Panc1 (cell line): ENCODE data around the gene KRTAP4-1. TPM values are rescaled to one million over a fixed set of nuclear protein-coding genes. Genes with fewer than 3 reads are reported as not detected.

Experiments
- ATAC-seq: fragments of 200-7000 bp; cut with Tn5 transposase; 2 replicates; pipeline ENCODE4 v1.9.1; 2020; ENCODE audit warnings: mild to moderate bottlenecking, moderate library complexity
- BruUV-seq: library from RNA; stranded (reverse); fragments of 400-500 nt; replicated peaks from 2 replicates; lab custom pipeline; 2021; lab: Mats Ljungman, UMichigan
- CTCF ChIA-PET: fragments of 300-600 bp; sonication (Branson Sonifier 250); formaldehyde crosslinking; loops from one replicate; lab custom pipeline; 2022; ENCODE audit warnings: antibody characterized with exemption; lab: Charles Lee
- POLR2A ChIA-PET: fragments of 300-600 bp; sonication (Branson Sonifier 250); formaldehyde crosslinking; loops from one replicate; lab custom pipeline; 2022; ENCODE audit warnings: antibody characterized with exemption; lab: Charles Lee
- DNase-seq: peaks from one replicate; pipeline ENCODE4 v3.0.0-alpha.2; 2010; ENCODE audit warnings: low read depth, low spot score
- H3K27ac ChIP-seq: 2 replicates; pipeline ENCODE4 v1.5.1; 2011; ENCODE audit warnings: mild to moderate bottlenecking, low read length, inconsistent platforms
- H3K27me3 ChIP-seq: fragments of 200-500 bp; sonication (Bioruptor generic); 2 replicates; pipeline ENCODE4 v1.6.0; 2014; ENCODE audit warnings: low read length, inconsistent platforms; ENCODE audit not compliant: control insufficient read depth, insufficient read depth
- H3K36me3 ChIP-seq: fragments of 200-500 bp; sonication (Bioruptor generic); 2 replicates; pipeline ENCODE4 v1.5.1; 2014; ENCODE audit warnings: inconsistent platforms, mild to moderate bottlenecking, low read length, moderate library complexity; ENCODE audit not compliant: control insufficient read depth, insufficient read depth
- H3K4me1 ChIP-seq: 2 replicates; pipeline ENCODE4 v1.5.1; 2011; ENCODE audit warnings: inconsistent platforms, mild to moderate bottlenecking, low read length, moderate library complexity; ENCODE audit not compliant: control insufficient read depth, insufficient read depth
- H3K4me3 ChIP-seq, 2 experiments: 2 replicates each; pipeline ENCODE4 v1.5.1; 2011 to 2012; ENCODE audit warnings: low read depth in 2 of 2, low read length in 2 of 2, mild to moderate bottlenecking in 2 of 2, inconsistent platforms in 1 of 2, moderate library complexity in 1 of 2
- H3K9me3 ChIP-seq: fragments of 200-500 bp; sonication (Bioruptor generic); 2 replicates; pipeline ENCODE4 v1.5.1; 2014; ENCODE audit warnings: low read depth, mild to moderate bottlenecking, inconsistent platforms, low read length, moderate library complexity; ENCODE audit not compliant: control insufficient read depth, insufficient read depth
- POLR2AphosphoS5 ChIP-seq: IDR thresholded peaks from 2 replicates; pipeline ENCODE4 v1.6.1; 2012; ENCODE audit warnings: mild to moderate bottlenecking, low read depth, low read length, moderate library complexity
- SIN3A ChIP-seq: IDR thresholded peaks from 2 replicates; pipeline ENCODE4 v1.6.1; 2012; ENCODE audit warnings: low read depth, mild to moderate bottlenecking, low read length, moderate library complexity, borderline replicate concordance; ENCODE audit not compliant: insufficient read depth
- TCF7L2 ChIP-seq: IDR thresholded peaks from 2 replicates; pipeline ENCODE4 v1.6.1; 2011; ENCODE audit warnings: mild to moderate bottlenecking, low read depth, low read length, inconsistent platforms
- in situ Hi-C: cut with HindIII; loops from 2 replicates; pipeline ENCODE4 v1.10.0; 2016; ENCODE audit warnings: low sequenced_read_pairs, low pct_unique_long_range_greater_than_20kb
- intact Hi-C: fragments of 100-400 bp; cut with micrococcal nuclease; formaldehyde crosslinking; loops from one replicate; pipeline ENCODE4 v1.10.0; 2022; ENCODE audit not compliant: unreplicated experiment
- total RNA-seq: library from RNA; stranded (reverse); gene quantifications from one replicate; pipeline ENCODE4 v1.2.1, GENCODE V29; 2021; ENCODE audit not compliant: unreplicated experiment
- TF ChIP-seq, protein P1 (sequence below), 2 experiments: IDR thresholded peaks; 2 replicates each; pipeline ENCODE4 v1.6.1; 2011 to 2012; ENCODE audit warnings: low read depth in 2 of 2, control low read depth in 1 of 2, low read length in 1 of 2, mild to moderate bottlenecking in 1 of 2, moderate library complexity in 1 of 2; ENCODE audit not compliant: insufficient read depth in 1 of 2
- TF ChIP-seq, protein P2 (sequence below): fragments of 450-650 bp; IDR thresholded peaks from 2 replicates; pipeline ENCODE4 v1.5.1; 2017; ENCODE audit warnings: mild to moderate bottlenecking

The KRTAP4-1 gene
- total RNA-seq, 1 experiment from 2014 or later: not detected

DNA sequence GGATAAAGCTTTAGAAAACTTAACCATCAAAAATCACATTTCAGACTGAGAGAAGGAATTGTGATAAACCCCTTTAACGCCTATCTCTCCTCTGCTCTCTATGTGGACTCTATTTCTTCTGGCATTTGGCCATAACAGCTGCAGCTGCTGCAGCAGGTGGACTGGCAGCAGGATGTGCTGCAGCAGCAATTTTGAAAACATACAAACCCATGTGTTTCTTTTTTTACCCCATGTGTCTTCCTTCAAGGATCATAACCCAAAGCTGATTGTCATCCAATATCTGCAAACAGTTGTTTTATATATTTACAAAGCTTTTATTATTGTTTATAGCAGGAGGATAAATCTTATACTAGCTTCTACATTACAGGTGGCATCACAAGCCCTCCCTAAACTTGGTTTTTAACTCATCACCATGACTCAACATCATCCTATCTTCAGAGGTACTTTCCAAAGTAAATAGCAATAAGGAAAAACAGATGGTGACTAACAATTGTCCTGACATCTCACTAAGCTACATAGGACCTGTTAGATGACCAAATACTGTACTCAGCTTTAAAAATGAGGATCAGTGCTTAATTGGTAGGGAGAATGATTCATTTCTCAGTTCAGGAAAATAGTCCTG is 27.2 kb upstream of the KRTAP4-1 start:
- POLR2A ChIA-PET: no interaction called here
- Histone ChIP-seq H3K9me3 (no peaks in the 10 kb centered on the region), H3K27me3 (peaks cover 7% of the 10 kb centered on the region), H3K27ac (no peak overlapping the region), H3K4me1 (no peaks in the 10 kb centered on the region), H3K36me3 (no peaks in the 10 kb centered on the region), H3K4me3 (no peak overlapping the region)
- peak; percentile 12 for DNase-seq
- BruUV-seq: no TSS peak
- TF ChIP-seq SIN3A (no peak), POLR2AphosphoS5 (no peak), TCF7L2 (no peak)
- TF ChIP-seq, protein P1, sequence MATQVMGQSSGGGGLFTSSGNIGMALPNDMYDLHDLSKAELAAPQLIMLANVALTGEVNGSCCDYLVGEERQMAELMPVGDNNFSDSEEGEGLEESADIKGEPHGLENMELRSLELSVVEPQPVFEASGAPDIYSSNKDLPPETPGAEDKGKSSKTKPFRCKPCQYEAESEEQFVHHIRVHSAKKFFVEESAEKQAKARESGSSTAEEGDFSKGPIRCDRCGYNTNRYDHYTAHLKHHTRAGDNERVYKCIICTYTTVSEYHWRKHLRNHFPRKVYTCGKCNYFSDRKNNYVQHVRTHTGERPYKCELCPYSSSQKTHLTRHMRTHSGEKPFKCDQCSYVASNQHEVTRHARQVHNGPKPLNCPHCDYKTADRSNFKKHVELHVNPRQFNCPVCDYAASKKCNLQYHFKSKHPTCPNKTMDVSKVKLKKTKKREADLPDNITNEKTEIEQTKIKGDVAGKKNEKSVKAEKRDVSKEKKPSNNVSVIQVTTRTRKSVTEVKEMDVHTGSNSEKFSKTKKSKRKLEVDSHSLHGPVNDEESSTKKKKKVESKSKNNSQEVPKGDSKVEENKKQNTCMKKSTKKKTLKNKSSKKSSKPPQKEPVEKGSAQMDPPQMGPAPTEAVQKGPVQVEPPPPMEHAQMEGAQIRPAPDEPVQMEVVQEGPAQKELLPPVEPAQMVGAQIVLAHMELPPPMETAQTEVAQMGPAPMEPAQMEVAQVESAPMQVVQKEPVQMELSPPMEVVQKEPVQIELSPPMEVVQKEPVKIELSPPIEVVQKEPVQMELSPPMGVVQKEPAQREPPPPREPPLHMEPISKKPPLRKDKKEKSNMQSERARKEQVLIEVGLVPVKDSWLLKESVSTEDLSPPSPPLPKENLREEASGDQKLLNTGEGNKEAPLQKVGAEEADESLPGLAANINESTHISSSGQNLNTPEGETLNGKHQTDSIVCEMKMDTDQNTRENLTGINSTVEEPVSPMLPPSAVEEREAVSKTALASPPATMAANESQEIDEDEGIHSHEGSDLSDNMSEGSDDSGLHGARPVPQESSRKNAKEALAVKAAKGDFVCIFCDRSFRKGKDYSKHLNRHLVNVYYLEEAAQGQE (IDR thresholded peaks at IDR 0.05; ENCODE audit: insufficient read depth in 1 of 2, low read depth in 2 of 2, low read length in 1 of 2): no peak
- TF ChIP-seq, protein P2, sequence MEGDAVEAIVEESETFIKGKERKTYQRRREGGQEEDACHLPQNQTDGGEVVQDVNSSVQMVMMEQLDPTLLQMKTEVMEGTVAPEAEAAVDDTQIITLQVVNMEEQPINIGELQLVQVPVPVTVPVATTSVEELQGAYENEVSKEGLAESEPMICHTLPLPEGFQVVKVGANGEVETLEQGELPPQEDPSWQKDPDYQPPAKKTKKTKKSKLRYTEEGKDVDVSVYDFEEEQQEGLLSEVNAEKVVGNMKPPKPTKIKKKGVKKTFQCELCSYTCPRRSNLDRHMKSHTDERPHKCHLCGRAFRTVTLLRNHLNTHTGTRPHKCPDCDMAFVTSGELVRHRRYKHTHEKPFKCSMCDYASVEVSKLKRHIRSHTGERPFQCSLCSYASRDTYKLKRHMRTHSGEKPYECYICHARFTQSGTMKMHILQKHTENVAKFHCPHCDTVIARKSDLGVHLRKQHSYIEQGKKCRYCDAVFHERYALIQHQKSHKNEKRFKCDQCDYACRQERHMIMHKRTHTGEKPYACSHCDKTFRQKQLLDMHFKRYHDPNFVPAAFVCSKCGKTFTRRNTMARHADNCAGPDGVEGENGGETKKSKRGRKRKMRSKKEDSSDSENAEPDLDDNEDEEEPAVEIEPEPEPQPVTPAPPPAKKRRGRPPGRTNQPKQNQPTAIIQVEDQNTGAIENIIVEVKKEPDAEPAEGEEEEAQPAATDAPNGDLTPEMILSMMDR: no peak
- peak; percentile 30; the same call in 1 of the 2 replicates for ATAC-seq
- intact Hi-C loops: no loop called here
- in situ Hi-C loops: no loop called here
- CTCF ChIA-PET: interaction anchor here (0.6 kb wide), 1 partner anchor 74 kb away, joined by 3 read pairs; no protein-coding TSS in a partner anchor

DNA sequence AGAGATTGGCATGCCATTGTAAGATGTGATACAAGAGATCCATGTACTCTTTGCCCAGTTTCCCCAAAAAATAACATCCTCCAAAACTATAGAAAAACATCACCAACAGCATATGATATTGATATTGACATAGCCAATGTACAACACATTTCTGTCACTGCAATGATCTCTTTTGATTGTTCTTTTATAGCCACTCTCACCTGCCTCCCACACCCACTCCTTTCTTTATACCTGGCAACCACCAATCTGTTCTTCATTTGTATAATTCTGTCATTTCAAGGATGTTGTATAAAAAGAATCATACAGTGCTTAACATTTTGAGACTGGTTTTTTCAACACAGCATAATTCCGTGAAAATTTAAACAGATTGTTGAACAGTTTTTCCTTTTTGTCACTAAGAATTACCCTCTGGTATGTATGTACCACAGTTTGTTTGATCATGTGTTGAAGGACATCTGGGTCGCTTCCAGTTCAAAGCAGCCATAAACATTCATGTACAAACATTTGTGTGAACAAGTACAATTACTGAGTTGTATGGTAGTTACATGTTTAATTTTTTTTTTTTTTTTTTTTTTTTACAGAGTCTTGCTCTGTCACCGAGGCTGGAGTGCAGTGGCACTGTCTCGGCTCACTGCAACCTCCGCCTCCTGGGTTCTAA is 14.8 kb upstream of the KRTAP4-1 start:
- Histone ChIP-seq H3K36me3 (no peaks in the 10 kb centered on the region), H3K27me3 (no peaks in the 10 kb centered on the region; the same call in 1 of the 2 replicates), H3K27ac (no peak overlapping the region), H3K4me1 (no peaks in the 10 kb centered on the region), H3K4me3 (no peak overlapping the region), H3K9me3 (no peaks in the 10 kb centered on the region)
- in situ Hi-C loops (no loop called here), intact Hi-C loops (no loop called here)
- ATAC-seq (no peak), DNase-seq (no peak)
- TF ChIP-seq, protein P2: no peak
- TF ChIP-seq, protein P1 (IDR thresholded peaks at IDR 0.05; ENCODE audit: insufficient read depth in 1 of 2, low read depth in 2 of 2, low read length in 1 of 2): no peak
- TF ChIP-seq TCF7L2: no peak
- no peak for TF ChIP-seq POLR2AphosphoS5
- no peak for TF ChIP-seq SIN3A
- CTCF ChIA-PET: no interaction called here
- POLR2A ChIA-PET: no interaction called here
- no TSS peak for BruUV-seq
